Activated CD8-positive, alpha-beta memory T cell treated with anti-CD3 and anti-CD28 coated beads for 24 hours (primary cell): ENCODE measurements around the gene FYN.
A peak's percentile ranks its signal among the peaks of the same experiment; 100 is the strongest.

Experiments
- DNase-seq: peaks from one replicate; pipeline ENCODE4 v3.0.0-alpha.2; 2020

The FYN gene

DNA sequence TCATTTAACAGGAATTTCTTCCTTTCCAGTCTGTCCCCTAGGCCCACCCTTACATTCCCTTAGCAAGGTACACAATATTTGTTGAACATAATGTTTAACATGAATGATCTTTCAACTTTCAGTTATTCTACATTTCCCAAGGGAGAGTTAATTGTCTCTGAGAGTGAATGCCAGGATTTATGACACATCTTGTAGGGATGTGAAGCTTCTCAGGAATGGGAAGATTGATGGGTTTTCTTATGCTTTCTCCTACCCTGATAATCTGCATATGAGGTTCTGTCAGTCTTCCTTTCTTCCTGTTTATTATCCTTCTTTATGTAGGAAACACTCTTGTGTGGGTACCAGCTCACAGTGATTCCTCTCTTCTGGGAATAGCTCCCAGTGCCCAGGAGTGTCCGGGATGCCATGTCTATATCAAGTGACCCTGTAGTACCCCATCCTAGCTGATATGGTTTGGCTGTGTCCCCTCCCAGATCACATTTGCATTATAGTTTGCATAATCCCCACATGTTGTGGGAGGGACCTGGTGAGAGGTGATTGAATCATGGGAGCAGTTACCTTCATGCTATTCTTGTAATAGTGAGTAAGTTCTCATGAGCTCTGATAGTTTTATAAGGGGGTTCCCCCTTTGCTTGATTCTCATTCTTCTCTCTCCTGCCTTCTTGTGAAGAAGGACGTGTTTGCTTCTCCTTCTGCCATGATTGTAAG lies 7.1 kb upstream of the FYN start:
- no peak for DNase-seq

DNA sequence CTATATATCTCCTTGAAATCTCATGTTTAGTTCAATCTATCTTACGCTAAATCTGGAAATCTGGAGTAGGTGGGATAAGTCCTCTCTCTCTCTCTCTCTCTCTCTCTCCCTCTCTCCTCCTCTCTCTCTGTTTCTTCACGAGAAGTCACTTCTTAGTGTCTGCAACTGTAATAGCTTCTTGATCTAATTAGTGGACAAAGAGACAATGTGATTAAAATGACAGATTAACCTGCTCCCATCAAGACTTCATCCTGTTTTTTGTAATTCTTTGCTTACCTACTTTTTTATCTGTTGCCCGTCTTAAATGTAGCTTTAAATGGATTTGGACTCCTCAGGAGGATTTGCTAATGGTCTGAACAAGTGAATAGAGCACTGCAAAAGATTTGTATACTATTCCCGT lies 2.5 kb upstream of the FYN start:
- no peak for DNase-seq

DNA sequence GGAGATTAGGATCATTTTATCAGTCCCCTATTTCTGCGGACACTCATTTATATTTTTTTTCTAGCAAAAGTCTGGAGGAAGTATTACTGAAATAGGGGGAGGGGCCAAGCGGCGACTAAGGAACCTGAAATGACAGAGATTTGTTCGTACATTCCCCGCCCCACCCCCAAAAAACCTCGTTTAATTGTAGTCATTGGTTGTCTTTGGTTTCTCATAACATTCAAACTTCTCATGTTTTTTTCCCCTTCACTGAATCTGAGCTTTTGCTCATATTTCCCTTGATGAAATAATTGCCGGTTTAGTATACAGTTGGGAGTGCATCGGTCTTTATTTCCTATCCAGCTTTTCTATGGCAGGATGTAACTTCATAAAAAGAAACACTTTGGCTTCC lies 768 bp upstream of the FYN start:
- DNase-seq: no peak

DNA sequence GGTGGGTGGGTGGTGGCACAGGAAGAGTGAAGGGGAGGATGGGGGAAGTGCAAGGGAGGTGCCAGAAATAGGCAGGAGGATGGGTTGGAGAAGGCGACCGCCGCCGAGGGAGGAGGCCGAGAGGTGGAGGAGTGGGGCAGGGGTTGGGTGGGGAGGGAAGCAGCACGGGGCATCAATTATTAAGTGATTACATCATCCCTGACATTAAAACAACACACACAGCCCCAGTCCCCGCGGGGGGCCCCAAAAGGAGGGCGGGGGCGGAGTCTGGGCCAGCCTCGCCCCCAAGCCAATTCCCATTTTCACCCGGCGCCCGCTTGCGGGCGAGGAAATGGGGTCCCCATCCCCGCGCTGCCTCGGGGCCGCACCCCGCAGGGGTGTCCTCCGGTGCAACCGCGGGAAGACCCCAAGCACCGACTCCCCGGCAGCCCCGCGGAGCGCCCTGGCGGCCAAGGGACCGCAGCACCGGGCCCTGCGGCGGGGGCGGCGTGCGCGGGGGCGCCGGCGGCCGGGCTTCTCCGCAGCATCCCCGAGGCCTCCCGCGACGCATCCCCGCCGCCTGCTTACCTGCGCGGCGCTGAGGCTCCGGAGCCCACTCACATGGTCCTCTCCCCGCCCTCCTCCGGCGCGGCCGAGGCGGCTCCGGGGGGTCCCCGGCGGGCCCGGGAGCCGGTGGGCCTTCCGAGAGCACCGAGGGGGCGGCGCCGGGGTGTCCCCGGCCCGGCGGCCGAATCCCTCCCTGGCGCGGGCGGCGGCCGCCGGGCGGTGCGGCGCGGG lies 663 bp downstream of the FYN start:
- peak; percentile 85 for DNase-seq

DNA sequence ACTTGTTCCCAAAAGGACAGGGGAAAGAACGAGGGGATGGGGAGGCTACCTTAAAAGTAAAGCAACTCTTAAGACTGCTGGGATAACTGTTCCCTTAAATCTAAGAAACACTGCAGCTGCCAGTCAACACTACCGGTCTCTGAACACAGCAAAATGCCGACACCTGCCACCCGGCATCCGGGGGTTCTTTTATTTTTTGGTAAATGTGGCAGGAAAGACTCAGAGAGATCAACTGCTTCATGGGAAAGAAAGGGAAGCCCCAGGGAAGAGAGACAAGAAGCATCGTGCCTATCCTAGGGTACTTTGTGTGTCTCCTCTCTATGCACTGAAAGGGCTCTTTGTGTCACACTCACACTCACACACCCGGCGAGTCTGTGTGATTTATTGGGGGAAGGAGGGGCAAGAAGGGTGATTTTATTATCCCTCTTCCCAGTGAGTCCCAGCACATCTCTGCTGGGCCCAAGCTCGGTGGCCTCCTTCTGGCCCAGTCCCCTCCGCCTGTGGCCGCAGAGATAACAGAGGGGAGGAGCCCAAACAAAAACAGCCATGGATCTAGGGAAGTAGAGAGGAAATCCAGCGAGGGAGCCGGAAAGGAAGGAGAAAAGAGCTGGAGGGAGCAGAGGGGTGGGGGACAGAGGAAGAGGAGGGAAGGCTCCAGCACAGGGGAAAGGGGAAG lies 1.4 kb downstream of the FYN start:
- peak; percentile 71 for DNase-seq

DNA sequence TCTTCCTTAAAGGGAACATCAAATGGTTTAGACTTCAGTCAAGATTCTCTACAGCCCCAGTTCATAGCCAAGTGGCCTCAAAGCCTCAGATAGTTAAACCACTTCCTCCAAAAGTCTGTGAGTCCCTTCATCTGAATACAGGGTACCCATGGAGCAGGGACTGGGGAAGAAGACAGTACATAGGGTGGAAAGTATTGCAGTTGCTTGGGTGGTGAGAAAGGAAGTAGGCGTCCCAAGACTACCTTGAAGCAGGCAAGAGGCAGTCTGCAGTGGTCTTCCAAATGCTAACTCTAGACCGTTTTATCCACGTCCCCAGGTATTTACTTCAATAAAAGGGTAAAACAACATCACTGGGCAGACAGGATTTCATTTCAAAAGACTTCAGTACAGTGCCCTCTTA lies 2.0 kb downstream of the FYN start:
- DNase-seq: peak; percentile 69

DNA sequence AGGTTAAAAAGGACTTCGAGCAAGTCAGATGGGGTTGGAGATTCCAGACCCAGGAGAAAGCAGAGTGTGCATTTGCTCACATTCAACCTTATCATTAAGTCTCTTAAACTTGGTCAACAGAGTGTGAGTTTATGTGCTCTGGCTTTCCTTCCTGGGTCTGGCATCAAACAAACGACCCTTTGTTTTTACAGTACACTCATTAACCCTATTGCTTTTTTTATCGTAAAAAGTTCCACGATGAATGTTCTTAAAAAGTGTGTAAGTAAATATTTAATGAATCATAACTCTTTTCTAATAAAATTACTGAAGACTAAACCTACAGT lies 2.5 kb downstream of the FYN start:
- DNase-seq: no peak

DNA sequence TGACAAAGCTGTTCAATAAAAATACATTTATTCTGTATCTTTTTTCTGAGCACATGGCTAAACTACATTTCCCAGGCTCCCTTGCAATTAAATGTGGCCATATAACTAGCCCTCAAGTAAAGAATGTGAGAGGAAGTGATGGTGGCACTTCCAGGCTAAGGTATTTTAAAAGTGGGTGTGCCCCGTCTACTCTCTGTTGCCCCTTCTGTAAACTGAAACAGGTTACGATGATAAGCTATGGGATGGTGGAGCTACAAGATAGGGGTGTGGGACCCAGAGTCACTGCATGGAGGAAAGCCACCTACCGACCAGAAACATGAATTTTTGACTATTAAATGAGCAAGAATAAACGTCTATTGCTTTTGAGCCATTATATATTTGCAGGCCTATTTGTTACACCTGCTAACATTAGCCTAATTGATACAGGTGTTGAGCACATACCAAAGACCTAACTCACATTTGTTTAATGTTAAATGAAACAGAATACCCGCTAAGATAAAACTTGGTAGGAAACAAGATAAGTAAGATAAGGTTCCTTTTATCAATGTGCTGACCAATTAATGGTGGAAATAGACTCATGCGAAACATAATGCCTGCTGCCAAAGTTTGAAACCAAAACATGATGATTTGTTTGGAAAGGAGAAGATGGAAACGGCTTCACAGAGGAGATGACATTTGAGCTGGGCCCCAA lies 3.1 kb downstream of the FYN start:
- no peak for DNase-seq

DNA sequence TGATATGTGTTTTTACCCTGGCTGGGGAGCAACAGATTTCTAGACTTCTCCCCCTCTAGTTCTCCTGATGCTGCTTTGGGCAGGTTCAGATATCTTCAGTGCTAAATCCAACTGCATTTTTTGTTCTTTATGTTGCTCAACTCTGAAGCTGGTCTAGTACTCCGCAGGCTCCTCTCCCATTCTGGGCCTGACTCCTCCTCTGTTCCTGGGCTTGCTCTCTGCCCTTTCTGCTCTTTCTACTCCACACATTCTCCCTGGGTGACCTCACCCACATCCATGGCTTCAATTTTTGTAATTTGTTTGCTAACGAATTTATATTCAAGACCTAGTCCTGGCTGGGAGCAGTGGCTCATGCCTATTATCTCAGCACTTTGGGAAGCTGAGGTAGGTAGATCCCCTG lies 6.4 kb downstream of the FYN start:
- DNase-seq: no peak

DNA sequence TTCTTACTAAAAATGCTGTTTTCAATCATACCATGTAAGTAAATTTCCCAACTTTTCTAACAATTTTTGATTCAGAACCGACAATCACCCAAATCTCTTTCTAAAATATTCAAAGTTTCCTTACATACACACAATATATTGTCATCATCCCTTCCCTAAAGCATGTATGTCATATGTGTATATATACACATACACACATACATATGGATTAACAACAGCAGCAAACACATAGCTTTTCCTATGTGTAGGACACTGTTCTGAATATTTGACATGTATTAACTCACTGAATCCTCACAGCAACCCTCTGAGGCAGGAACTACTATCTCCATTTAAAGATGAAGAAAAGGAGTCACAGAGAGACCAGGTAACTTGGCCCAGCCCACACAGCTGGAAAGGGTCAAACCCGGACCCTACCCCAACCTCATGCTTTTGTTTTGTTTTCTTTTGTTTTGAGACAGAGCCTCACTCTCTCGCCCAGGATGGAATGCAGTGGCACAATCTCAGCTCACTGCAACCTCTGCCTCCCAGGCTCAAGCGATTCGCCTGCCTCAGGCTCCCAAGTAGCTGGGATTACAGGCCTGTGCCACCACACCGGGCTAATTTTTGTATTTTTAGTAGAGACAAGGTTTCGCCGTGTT lies 7.2 kb downstream of the FYN start:
- peak; percentile 54 for DNase-seq

DNA sequence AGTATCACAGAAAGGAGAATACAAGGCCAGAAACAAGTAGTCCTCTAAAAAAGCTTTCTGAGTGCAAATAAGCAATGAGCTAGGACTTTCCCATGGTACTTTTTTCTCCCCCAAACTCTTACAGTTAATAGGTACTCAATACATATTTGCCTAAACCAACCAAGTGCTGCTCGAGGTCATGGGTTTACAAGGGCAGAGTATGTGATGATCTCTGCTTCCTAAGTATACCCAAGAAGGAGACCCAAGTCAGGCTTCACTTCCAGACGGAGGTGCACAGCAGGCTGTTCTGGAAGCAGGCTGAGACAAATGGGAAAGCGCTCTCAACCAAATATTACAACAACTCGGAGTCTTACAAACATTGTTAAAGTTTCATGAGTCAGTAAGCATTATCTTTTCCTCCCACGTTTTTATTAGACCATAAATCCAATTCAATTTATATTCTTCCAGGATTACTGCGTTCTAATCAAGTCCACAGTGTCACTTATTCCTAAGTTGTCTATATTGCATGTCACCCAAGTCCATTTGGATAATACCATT lies 8.1 kb downstream of the FYN start:
- no peak for DNase-seq

DNA sequence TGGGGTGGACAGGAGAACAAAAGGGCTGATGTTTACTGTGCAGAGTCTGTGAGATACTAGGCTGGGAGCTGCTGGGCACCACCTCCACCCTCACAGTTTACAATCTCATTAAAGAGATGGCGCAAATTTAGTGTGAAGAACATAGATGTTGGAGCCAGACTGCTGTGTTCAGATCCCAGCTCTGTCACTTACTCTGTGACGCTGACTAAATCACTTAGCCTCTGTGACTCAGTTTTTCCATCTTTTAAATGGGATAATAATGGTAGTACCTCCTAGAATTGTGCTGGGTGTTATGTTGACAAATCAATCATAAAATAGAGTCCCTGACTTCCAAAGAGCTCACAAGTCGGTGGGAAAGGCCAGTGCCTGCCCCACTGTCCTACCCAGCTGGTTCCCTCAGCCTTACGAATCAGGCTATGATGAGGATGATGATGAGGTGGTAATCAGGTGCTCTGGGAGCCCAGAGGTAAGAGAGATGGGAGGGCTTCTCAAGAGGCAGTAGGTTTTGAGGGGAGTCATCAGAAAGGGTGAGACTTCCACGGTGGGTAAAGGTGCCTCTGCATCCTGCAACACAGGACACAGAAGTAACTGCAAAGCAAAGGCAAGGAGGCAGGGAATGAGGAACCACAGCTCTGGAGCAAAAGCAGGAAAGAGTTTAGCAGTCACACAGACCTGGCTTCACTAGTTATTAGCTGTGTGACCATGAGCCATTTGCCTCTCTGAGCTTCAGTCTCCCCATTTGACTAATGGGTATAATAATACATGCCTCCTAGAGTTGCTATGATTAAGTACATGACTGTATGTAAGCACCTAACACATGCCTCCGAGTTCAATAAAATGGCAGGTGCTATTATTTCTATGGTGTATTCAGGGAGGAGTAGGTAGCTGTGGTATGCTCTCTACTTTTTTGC lies 8.9 kb downstream of the FYN start:
- DNase-seq: peak; percentile 56

DNA sequence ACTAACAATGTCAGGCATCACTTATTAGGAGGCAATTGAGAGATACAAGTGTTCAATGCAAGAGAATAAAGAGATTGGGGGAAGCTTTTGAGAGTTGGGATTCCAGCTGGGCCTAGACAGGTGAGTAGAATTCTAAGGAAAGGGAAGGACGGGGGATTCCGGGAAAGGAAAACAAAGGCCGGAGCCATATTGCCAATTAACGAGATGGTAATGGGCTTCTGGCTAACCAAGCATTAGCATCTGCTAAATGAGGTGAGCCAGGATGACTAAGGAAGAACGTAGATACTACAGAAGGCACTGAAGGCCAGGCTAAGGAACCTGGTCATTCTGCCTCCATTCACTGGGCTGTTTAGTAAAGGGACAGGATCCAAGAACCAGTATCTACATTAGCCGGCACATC lies 10.5 kb downstream of the FYN start:
- no peak for DNase-seq

DNA sequence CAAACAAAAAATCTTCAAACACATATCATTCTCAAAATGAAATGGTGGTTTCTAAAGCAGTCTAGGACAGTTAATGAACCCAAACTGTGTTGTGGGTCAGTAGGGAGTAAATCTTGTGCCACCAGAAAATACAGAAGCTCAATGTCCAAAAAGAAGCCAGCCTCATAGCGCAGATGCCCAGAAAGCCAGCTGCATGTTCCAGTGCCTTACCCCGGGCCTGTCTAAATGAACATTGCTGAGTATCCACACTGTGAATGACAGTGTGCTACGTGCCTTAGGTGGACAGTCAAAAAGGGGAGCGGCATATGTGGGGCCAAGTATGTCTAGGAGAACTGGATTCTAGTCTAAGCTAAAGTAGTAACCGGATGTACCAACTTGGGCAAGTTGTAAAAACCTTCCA lies 10.9 kb downstream of the FYN start:
- no peak for DNase-seq

DNA sequence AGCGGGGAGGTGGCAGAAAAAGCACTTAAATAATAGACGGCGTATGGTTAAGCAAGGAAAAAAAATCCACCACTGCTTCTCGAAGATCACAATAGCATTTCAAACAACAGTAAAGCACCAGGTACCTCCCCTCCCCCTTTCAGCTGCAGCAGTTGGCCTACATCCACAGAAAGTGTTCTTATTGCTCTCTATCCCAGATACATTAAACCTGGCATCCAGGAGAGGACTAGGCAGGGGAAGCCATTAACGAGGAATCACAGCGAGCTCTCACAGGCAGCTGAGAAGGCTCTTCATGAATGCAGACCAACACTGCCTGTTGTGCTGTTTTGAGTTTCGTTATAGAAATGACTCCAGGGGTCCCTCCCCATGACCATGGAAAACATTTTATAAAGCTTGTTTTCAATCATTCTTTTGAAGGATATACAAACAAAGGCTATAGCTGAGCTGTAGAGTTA lies 11.8 kb downstream of the FYN start:
- no peak for DNase-seq

DNA sequence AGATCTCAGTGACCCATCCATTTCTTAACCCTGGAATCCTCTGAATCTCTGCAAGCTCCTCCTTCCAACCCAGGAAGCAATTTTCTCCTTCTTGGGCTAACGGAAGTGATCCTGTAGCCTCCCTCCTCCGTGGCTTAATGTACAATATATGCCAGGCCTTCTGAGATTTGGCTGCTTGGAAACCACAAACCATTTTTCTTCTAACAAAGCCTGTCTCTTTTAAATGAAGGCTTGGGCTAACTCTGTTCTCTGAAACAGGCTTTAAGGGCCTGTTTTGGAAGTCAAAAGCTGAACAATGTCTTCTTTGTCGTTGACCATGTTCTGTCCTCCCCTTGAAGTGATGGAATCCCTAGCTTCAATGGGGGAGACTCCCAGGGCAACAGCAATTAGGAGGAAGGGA lies 14.9 kb downstream of the FYN start:
- DNase-seq: no peak

DNA sequence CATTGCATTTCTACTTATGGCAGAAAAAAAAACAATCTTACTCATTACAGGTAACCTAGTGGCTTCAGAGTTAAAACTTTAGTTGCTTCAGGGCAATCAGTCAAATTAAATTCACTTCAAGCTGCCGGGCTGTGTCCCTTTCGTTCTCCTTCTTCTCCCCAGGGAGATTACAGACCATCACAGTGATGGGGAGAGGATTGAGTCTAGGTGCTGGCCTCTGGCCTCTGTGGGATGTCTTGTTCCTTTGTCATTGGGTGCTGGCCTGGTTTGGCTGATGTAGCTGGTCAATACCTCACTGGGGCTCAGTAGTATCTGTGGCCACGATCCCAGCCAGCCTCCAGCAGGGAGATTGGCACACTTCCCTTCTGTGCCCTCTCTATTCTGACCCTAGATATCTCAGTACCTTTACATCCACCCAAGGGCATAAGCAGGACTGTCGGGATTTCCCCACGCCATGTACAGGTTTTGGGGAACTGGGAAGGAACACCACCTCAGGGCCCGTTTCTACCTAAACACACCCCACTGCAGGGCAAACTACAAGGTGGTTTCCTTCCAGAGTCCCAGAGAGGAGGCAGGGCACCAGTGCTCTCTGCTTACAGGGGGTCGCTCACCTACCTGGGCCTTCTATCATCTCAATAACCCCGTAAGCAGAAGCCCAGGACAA lies 15.4 kb downstream of the FYN start:
- peak; percentile 56 for DNase-seq

DNA sequence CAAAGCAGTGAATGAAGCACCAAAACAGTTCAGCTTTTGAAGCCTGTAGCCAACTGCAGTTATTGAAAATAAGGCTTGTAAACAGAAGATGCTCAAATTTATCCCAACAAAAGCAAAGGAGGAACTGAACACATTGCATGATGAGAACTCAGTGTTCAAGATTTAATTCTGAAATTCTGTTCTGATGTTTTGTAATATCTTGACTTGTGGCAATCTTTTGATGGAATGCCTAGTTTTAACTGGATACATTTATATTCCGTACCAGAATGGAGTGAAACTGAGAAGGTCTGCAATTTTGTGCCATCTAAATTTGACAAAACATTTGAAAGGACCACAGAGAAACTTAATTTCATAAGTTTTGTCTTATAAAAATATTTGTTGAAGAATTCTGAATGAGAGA lies 17.5 kb downstream of the FYN start:
- DNase-seq: no peak

DNA sequence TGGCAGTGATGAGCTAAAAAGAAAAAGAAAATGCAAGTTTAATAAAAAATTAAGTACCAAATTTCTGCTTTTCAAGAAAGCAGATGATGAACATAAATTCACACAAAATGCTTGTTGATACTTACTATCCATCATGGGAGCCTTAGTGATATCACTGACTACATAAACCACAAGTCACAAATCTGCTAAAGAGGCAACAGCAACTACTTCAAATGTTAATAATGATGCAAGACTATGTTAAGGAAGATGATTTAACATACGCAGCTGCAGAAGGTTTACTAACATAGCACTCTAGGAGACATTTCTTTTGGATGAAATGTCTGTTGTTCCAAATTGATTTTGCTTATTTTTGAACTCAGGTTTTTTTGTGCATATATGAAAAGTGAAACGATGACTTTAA lies 18.6 kb downstream of the FYN start:
- DNase-seq: no peak

DNA sequence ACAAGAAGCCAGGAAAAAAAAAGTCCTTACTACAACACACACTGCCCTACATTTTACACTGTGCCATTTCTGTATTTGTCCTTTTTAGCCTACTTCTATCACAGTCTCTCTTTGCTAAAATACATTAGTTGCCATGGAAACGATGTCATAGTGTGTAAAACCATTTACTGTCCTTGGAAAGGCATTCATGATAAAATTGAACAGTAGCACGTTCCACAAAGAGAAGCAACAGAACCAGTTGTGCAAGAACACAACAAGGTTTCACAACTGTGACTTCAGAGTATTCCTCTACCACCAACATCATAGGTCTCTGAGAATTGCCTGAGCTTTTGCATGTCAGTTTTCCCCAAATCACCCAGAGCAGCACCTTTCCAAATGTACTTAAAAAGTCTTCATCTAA lies 20.5 kb downstream of the FYN start:
- no peak for DNase-seq

DNA sequence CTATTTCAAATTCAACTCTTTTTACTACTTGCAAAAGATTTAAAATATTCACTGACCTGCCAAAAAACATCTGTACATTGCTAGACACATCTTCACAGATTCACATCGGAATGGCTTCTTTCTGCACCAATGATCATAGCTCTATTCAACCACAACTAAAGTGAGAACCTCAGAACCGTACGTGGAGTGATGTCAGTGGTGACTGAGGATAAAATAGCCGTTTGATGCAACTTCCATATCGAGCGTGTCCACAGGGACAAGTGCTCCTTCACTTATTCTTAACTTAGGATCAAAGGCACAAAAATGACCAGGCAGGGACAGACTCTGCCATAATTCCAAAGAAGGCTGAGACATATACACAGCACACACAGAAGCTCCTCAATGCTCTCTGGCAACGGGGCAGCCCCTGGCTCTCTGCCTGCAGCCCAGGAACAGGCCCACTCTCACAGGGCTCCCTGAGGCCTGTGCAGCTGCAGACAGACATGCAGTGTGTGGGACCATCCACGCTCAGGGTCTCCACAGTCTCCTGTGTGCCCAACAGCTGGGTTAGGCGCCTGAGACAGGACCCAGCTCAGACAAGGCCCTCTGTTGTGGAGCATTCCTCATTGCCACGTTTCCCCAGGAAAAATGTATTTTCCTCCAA lies 22.8 kb downstream of the FYN start:
- DNase-seq: no peak
